Activated CD8-positive, alpha-beta T cell treated with anti-CD3 and anti-CD28 coated beads for 36 hours (primary cell): ENCODE measurements around the gene MAMLD1. TPM values are rescaled to one million over a fixed set of nuclear protein-coding genes. Genes with fewer than 3 reads are reported as not detected.
"Not testable (repeated sequence)": the region's sequence is repeated elsewhere in the genome, so short reads cannot be mapped to it uniquely, and the experiment has no call there.

Source experiments
- ATAC-seq: fragments of 200-7000 bp; cut with Tn5 transposase; one replicate; pipeline ENCODE4 v1.10.0; 2021; ENCODE audit warnings: mild to moderate bottlenecking, moderate library complexity
- CTCF ChIA-PET: fragments of 350-600 bp; sonication (Branson Sonifier 250); formaldehyde crosslinking; loops from one replicate; lab custom pipeline; 2021; ENCODE audit warnings: antibody characterized with exemption; lab: Charles Lee
- POLR2A ChIA-PET: fragments of 350-600 bp; sonication (Branson Sonifier 250); formaldehyde crosslinking; loops from one replicate; lab custom pipeline; 2021; ENCODE audit warnings: antibody characterized with exemption; lab: Charles Lee
- DNase-seq: peaks from one replicate; pipeline ENCODE4 v3.0.0-alpha.2; 2020
- H3K27ac Mint-ChIP-seq: one replicate; pipeline ENCODE4 v1.8.0; 2021; ENCODE audit warnings: mild to moderate bottlenecking, mixed read lengths
- H3K27me3 Mint-ChIP-seq: one replicate; pipeline ENCODE4 v1.8.0; 2021; ENCODE audit warnings: mixed read lengths
- H3K36me3 Mint-ChIP-seq: one replicate; pipeline ENCODE4 v1.8.0; 2021; ENCODE audit warnings: low read depth, mixed read lengths
- H3K4me1 Mint-ChIP-seq: one replicate; pipeline ENCODE4 v1.8.0; 2021; ENCODE audit warnings: low read depth, mixed read lengths
- H3K4me3 Mint-ChIP-seq: one replicate; pipeline ENCODE4 v1.8.0; 2021; ENCODE audit warnings: mild to moderate bottlenecking, moderate library complexity, mixed read lengths
- H3K9me3 Mint-ChIP-seq: one replicate; pipeline ENCODE4 v1.8.0; 2021; ENCODE audit warnings: mixed read lengths
- CTCF ChIP-seq: fragments of 200-600 bp; IDR thresholded peaks from one replicate; pipeline ENCODE4 v1.8.0; 2022; ENCODE audit warnings: antibody characterized with exemption, mild to moderate bottlenecking
- intact Hi-C: fragments of 100-400 bp; cut with micrococcal nuclease; formaldehyde crosslinking; loops from one replicate; pipeline ENCODE4 v1.10.0; 2022
- total RNA-seq, 2 experiments: library from RNA; stranded (reverse); gene quantifications; one replicate each; pipeline ENCODE4 v1.2.3, GENCODE V29; 2021

MAMLD1 gene
- total RNA-seq, 2 experiments from 2014 or later, result 1.8 to 2.0 TPM

GRCh38 chrX:150337536-150337935, 25.6 kb upstream of the MAMLD1 start:
- Mint-ChIP-seq H3K27me3 (no peaks in the 10 kb centered on the region), H3K4me3 (no peak overlapping the region), H3K36me3 (no peaks in the 10 kb centered on the region), H3K4me1 (peaks cover 9% of the 10 kb centered on the region), H3K9me3 (no peaks in the 10 kb centered on the region), H3K27ac (no peak overlapping the region)
- TF ChIP-seq CTCF, result no peak
- intact Hi-C loops, result no loop called here
- ATAC-seq, result no peak
- DNase-seq, result no peak
- CTCF ChIA-PET, result no interaction called here
- POLR2A ChIA-PET, result no interaction called here

- no peak for DNase-seq
- POLR2A ChIA-PET, result no interaction called here
- Mint-ChIP-seq H3K4me1 (no peaks in the 10 kb centered on the region), H3K27ac (no peak overlapping the region), H3K9me3 (no peaks in the 10 kb centered on the region), H3K36me3 (no peaks in the 10 kb centered on the region), H3K27me3 (no peaks in the 10 kb centered on the region), H3K4me3 (no peak overlapping the region)
- no peak for TF ChIP-seq CTCF
- CTCF ChIA-PET, result no interaction called here
- ATAC-seq, result no peak
- intact Hi-C loops, result no loop called here
These were observed 24.5 kb upstream of the MAMLD1 start for GRCh38 chrX:150338615-150339014.

- no peaks in the 10 kb centered on the region for H3K36me3 Mint-ChIP-seq
- no peaks in the 10 kb centered on the region for H3K9me3 Mint-ChIP-seq
- no peaks in the 10 kb centered on the region for H3K27me3 Mint-ChIP-seq
- ATAC-seq, result no peak
- CTCF ChIA-PET, result no interaction called here
- intact Hi-C loops, result no loop called here
- no peak overlapping the region for H3K4me3 Mint-ChIP-seq
- POLR2A ChIA-PET, result no interaction called here
- no peak for DNase-seq
- no peaks in the 10 kb centered on the region for H3K4me1 Mint-ChIP-seq
- no peak overlapping the region for H3K27ac Mint-ChIP-seq
- no peak for TF ChIP-seq CTCF
These were observed 23.4 kb upstream of the MAMLD1 start for GRCh38 chrX:150339736-150340135.

GRCh38 chrX:150340326-150340725, 22.8 kb upstream of the MAMLD1 start:
- H3K27me3 Mint-ChIP-seq, ATAC-seq, H3K36me3 Mint-ChIP-seq, POLR2A ChIA-PET, H3K4me3 Mint-ChIP-seq, H3K4me1 Mint-ChIP-seq, H3K27ac Mint-ChIP-seq, CTCF ChIA-PET, H3K9me3 Mint-ChIP-seq, intact Hi-C loops, DNase-seq: not testable (repeated sequence)

GRCh38 chrX:150347471-150347870, 15.6 kb upstream of the MAMLD1 start:
- no peak for DNase-seq
- no peaks in the 10 kb centered on the region for H3K4me1 Mint-ChIP-seq
- intact Hi-C loops, result no loop called here
- no peak for TF ChIP-seq CTCF
- H3K36me3 Mint-ChIP-seq, result no peaks in the 10 kb centered on the region
- CTCF ChIA-PET, result no interaction called here
- no peaks in the 10 kb centered on the region for H3K9me3 Mint-ChIP-seq
- no peak overlapping the region for H3K27ac Mint-ChIP-seq
- no peak for ATAC-seq
- POLR2A ChIA-PET, result no interaction called here
- peaks cover 10% of the 10 kb centered on the region for H3K27me3 Mint-ChIP-seq
- no peak overlapping the region for H3K4me3 Mint-ChIP-seq

- H3K27me3 Mint-ChIP-seq, result peaks cover 10% of the 10 kb centered on the region
- no peak for ATAC-seq
- intact Hi-C loops, result no loop called here
- TF ChIP-seq CTCF, result no peak
- no peak overlapping the region for H3K4me3 Mint-ChIP-seq
- H3K27ac Mint-ChIP-seq, result no peak overlapping the region
- H3K4me1 Mint-ChIP-seq, result no peaks in the 10 kb centered on the region
- ChIA-PET POLR2A (no interaction called here), CTCF (no interaction called here)
- DNase-seq, result peak; percentile 2
- no peaks in the 10 kb centered on the region for H3K9me3 Mint-ChIP-seq
- no peaks in the 10 kb centered on the region for H3K36me3 Mint-ChIP-seq
These were observed 14.8 kb upstream of the MAMLD1 start for GRCh38 chrX:150348365-150348764.
